ENCODE results near the gene CD164.
"Not testable (repeated sequence)": the region's sequence is repeated elsewhere in the genome, so short reads cannot be mapped to it uniquely, and the experiment has no call there.

CD164 gene

DNA sequence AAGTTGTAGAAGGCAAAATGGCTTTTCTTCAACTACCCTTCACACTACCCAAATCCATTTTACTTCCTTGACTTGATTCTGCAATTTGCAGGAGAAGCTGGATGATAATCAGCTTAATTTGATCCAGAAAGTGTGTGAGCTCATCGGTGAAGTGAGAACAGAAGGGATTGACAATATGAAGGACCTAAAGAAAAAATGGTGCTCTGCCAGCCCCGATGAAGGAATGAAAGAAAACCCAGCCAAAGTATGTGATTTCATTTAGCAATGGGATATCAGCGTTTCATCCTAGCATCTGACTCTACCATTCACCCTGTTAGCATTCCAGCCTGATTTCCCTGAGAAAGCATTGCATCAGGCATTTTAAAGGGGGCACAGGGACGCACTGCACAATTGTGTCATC, 41.5 kb downstream of the CD164 start:
- no peak for DNase-seq

DNA sequence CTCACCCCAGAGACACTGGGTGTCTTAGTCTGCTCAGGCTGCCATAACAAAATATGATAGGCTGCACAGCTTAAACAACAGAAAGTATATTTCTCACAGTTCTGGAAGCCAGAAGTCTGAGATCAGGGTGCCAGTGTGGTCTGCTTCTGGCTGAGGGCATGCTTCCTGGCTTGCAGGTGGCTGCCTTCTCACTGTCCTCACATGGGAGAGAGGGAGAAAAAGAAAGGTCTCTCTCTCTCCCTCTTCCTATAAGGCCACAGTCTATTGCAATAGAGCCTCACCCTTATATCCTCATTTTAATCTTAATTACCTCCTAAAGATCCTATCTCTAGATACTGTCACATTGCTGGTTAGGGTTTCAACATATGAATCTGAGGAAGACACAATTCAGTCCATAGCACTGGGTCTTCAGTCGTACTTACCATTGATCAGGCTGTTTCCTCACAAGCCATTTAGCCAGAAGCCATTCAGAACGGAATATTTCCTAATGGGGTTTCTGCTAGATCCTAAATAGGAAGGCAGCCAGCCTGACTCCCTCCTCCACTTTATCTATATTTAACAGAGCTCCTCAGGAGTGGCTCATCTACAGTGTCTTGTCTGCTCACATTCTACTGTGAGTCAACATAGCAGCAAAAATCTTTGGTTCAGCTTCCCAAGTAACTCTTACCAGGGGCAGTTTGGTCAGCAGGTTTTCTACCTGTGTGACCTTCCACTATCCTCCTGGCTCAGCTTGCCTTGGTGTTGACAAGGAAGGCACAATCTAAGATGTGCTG, 42.2 kb downstream of the CD164 start:
- no peak for DNase-seq

DNA sequence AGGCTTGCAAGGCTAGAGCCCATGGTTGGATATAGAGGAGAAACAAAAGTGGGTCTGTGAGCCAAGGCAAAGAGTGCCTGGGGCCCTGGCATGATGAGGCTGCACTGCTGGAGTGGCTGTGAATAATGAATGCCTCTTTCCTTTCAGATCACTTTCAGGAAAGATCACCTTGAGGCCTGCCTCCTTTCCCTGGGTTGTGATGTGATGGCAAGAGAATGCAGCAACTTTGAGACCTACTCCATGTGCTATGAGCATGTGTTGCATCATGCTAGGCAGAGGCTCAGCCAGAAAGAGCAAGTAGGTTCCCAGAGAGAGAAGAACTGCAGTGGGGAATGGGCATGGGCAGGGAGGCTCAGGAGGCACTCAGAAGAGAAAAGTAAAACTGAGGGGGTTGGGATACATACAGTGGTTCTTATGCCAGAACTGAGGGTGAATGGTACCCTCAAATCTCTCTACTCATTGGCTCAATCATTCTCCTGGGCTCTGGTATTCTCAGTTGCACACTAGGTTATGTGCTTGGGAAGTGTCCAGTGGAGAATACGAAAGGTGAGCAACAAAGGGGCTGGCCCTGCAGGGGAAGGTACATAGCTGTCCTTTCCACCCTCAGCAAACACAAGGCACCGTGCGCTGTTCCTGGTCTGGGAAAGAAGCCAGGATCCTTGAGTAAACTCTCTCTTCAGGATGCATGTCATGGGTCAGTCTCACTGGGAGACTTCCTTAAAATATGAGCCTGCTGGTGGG, 45.9 kb downstream of the CD164 start:
- no peak for DNase-seq

DNA sequence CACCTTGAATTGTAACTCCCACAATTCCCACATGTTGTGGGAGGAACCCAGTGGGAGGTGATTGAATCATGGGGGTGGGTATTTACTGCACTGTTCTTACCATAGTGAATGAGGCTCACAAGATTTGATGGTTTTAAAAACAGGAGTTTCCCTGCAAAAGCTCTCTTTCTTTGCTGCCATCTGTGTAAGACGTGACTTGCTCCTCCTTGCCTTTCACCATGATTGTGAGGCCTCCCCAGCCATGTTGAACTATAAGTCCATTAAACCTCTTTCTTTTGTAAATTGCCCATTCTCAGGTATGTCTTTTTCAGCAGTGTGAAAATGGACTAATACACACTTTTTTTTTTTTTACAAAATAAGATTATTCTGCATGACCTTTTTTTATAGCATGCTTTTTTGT, 48.4 kb downstream of the CD164 start:
- not testable (repeated sequence) for DNase-seq

DNA sequence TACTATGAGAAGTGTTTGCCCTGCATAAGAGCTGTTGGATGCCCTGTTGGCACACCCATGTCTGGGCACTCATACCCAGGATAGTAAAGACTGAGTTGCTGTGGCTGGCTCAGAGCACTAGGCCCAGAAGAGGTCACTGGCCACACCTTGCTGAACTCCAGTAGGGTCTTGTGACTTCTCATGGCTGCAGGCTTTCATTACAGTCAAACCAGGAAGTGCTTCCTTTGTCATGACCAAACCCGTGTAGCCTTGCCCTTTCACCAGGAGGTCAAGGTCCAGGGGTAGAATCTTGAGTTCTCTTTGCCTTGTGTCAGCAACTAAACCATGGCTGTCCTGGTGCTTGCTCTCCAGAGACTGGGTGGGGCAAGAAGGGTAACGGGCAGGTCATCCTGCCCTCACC, 49.5 kb downstream of the CD164 start:
- no peak for DNase-seq

DNA sequence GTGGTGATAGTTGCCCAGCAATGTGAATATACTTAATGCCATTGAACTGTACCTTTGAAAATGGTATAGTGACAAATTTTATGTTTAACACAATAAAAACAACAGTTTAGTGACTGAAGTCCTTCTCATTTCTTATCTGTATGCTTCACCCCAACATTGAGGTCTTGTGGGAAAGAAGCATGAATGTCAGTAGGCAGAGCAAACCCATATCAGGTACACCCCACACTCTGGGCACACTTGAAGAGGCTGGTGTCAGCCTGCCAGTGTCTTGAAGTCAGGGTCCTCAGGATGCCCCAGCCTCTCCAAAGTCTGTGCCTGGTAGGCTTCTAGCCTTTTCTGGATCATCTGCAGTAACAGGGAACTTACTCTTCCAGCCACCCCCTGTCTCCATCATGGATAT, 51.2 kb downstream of the CD164 start:
- DNase-seq, result no peak

DNA sequence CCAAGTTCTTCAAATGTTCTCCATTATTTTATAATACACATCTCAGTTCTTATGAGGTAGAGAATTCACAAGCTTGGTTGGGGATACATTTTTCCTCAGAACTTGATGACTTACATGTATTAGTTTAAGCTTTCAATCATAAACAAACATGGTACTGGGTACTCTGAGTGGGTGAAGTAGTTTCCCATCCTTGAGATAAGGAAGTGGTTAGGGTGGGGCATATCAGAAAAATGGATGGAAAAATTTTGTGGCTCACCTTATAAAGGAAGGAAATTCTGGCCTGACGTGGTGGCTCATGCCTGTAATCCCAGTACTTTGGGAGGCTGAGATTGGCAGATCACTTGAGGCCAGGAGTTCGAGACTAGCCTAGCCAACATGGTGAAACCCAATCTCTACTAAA, 52.0 kb downstream of the CD164 start:
- DNase-seq, result no peak

DNA sequence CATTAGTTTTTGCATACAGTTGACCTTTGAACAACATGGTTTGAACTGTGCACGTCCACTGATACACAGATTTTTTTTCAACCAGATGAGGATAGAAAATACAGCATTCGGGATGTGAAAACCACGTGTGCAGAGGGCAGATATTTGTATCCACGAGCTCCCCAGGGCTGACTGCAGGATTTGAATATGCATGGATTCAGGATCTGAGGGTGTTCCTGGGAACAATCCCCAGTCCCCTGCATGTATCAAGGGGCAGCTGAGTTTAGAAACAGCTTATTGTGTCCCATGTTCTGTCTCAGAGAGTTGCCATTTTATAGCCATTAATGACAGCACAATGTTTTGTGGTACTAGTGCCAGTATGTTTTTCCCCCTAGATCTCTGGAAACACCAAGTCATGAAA, 53.6 kb downstream of the CD164 start:
- DNase-seq, result no peak

DNA sequence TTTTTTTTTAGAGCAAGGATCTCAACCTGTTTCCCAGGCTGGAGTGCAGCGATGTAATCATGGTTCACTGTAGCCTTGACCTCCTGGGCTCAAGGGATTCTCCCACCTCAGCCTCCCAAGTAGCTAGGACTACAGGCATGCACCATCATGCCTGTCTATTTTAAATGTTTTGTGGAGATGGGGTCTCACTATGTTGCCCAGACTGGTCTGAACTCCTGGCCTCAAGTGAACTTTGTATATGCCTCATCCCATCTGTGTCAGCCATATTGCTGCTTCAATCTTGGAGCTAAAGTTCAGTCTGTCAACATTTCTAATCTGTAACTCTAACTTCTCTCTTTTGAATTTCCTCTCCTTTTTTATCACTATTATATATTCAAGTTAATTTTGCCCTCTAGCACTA, 54.3 kb downstream of the CD164 start:
- no peak for DNase-seq

DNA sequence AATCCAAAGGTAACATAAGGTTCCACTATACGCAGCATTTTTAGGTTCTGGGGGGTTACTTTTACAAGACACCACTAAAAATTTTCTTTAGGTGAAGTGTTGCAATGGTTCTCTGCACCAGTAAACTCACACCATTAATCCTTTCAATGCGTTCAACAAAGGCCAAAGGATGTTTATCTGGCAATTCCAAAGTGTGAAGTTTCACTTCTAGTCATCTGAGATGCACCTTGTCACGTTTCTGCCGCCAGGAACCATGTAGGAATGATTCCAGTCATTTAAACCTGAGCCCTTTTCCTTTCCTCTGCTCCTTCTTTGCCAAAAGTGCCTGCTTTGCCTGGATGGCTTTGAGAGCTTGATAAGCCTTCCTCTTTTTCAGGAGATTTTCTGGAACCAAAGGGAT, 54.8 kb downstream of the CD164 start:
- DNase-seq, result no peak

DNA sequence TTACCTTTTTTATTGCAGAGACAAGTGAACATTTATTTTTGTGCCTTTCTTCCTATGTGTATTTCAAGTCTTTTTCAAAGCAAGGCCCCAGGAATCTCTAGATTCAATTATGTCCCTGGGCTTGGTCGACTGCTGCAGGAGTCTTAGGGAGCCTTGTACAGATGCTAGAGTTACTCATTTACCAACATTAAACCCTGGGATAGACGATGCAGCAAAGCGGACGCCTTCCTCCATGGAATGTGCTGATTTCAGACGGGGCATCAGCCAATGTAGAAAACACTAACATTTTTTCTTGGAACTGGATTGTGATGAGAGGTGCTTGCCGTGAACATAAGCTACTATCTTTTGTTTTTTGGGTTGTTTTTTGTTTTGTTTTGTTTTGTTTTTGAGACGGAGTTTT, 55.9 kb downstream of the CD164 start:
- DNase-seq, result no peak

DNA sequence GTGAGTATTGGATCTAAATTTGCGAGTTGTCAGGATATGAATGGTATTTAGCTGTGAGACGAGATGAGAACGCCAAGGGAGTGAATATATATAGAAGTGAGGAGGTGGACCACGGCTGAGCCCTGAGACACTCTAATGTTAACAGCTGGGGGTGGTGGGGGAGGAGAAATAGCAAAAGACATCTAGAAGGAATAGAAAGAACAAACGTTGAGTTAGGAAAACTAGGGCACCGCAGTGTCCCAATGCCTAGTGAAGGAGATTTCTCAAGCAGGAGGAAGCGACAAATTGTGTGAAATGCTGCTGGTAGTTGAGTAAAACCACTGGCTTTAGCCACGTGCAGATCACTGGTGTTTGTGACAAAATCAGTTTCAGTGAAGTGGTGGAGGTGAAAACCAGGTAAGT, 56.9 kb downstream of the CD164 start:
- DNase-seq, result no peak

DNA sequence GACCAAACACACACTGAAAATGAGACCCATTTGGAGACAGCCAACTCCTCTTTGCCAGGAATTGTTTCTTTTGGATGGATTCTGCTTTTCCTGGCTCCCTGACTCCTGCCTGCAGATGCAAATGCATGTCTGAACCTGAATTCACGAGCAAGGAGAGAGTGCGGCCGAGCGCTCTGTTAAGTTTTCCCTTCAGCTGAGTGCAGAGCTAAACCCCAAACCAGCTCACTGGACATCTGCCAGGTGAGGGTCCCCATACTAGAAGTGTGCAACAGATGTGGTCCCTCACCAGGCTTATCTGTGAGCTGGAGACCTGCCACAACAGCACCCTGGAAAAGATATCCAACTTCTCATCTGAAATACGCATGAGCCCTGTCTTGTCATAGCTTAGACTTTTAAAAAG, 59.0 kb downstream of the CD164 start:
- no peak for DNase-seq

DNA sequence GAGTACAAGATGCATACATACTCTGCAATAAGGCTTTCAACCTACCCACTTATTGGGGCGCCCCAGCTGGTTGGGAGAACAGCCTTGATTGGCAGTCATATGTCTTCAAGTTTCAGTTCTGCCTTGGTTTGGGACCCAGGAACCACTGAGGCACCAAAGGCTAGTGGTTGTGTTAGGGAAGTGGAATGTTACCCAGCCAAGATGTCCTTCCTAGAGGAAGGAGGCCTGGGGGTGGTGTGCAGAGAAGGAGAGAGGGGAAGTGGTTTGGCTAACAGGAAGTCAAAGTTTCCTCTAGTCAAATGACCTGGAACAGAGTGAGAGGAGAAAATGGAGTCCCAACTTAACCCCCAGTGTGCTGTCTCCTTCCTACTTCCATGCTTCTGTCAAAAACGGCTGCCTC, 59.4 kb downstream of the CD164 start:
- no peak for DNase-seq

DNA sequence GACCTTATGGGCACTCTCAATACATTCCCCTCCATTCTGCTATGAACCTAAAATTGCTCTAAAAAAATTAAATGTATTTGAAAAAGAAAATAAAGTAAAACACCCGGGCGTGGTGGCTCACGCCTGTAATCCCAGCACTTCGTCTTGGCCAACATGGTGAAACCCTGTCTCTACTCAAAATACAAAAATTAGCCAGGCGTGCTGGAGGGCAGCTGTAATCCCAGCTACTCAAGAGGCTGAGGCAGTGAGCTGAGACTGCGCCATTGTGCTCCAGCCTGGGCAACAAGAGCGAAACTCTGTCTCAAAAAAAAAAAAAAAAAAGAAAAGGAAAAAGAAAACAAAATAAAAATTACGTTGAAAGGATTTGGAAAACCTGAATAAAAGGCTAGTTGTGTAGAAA, 60.5 kb downstream of the CD164 start:
- no peak for DNase-seq

DNA sequence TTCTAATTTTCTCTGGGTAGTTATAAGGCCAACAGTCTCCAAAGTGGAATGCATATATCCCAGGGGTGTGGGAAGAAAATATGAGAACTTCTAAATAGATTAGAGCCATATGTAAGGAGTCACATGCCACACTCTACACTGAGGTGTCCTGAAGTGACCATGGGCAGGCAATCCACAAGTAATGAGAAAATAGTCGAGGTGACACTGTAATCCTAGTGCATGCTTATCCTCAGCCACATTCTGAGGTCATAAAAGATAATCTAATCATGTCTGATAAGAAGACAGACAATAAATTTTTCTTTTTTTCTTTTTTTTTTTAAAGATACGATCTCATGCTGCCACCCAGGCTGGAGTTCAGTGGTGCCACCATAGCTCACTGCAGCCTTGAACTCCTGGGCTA, 62.2 kb downstream of the CD164 start:
- no peak for DNase-seq

DNA sequence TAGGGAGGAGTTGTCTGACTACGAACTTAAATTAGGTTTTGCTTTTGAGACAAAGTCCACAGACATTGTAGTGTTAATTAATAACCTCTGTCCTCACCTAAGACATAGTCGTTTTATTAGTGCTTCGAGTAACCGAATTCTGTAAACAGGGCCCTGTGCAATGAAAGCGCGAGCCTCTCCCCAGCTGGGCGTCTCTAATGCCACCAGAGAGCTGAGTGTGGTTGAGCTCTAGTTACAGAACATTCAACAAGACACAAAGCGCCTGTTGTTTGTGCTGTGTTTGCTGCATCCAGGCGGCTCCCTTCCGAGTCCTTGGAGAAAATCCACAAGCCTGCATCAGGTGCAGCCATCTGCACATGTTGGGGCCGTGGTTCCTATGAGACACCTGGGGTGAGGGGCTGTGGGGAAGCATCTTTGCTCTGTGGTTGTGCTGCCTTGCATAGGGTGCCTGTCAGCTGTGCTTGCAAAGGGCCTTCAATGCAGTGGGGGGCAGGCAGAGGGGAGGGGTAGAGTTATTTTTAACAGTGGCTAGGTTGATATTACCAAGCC, 63.9 kb downstream of the CD164 start:
- no peak for DNase-seq

DNA sequence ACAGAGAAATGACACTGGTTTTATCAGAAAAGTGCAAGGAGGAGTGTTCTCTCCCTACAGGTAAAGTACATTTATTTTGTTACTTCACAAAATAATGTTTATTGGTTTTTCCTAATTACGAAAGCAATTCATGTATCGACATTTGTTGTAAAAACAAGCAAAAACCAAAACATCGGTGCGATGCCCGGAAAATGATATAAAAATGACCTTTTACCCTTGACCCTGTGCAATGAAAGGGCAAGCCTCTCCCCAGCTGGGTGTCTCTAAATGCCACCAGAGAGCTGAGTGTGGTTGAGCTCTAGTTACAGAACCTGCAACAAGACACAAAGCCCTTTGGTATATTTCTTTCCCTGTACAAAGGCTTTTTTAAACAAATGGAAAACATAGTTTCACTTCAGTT, 65.4 kb downstream of the CD164 start:
- DNase-seq, result no peak

Measured in stimulated activated CD4-positive, alpha-beta T cell treated with anti-CD3 and anti-CD28 coated beads, Interleukin-4, amount 100 ng/mL, for 1 hour (primary cell).